ENCODE results near the gene PXMP4. TPM values are rescaled to one million over a fixed set of nuclear protein-coding genes. Genes with fewer than 3 reads are reported as not detected.
A peak's percentile ranks its signal among the peaks of the same experiment; 100 is the strongest.

The PXMP4 gene, protein sequence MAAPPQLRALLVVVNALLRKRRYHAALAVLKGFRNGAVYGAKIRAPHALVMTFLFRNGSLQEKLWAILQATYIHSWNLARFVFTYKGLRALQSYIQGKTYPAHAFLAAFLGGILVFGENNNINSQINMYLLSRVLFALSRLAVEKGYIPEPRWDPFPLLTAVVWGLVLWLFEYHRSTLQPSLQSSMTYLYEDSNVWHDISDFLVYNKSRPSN
- 6.8 and 7.7 TPM in 2 replicates for total RNA-seq

DNA sequence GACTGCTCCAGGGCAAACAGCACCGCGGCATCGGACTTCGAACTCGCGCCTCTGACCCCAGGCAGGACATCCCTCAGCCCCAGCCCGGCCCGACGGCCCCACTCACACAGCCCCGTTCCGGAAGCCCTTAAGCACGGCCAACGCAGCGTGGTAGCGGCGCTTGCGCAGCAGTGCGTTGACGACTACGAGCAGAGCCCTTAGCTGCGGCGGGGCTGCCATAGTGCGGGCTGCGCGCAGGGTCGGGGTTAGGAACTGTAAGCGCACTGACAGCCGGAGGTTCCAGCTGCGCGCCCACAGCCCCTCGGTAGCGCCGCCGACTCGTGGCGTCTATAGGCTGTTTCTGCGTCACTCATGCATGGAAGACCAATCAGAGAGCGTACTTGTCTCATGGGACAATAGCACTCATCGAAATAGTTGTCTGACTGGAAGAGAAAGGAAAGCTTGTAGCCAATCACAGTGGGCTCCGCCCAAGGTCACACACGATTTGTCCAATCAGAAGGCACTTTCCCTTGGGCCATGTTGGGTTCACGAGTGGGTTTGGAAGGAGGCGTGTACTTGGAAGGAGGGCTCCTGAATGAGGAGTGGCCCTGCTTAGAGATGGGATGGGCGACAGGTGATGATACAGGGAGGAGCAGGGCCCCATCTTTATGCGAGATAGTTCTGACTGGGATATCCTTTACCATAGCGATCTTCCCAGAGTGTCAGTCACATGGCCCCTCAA is at the start of gene PXMP4:
TSS of gene PXMP4 (minus strand) at position 322 of the 721 bp plus-strand sequence. CDS start at position 219, 103 bp downstream.
- peaks cover 5% of the 10 kb centered on the region for H3K36me3 Mint-ChIP-seq (ENCODE audit: low read depth)
- CTCF ChIA-PET = no interaction called here
- ATAC-seq (ENCODE audit: low read depth) = peak; percentile 97

DNA sequence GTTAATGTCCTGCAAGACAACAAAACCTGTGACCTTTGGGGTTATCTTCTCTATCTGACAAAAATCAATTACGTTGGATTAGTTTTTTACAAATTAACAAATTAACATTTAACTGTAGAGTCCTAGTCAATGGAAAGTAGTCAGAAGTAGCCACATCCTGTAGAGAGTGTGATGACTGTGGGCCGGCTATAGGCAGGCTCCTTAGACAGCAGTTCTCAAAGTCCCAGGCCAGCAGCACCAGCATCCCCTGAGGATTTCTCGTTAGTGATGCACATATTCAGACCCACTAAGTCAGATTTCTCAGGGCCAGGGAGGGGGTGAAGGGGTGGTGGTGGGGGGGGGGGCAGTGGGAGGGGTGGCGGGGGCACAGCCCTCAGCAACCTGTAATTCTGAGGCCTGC is 48.9 kb upstream of the PXMP4 start:
- ChIA-PET CTCF (interaction anchor here (0.9 kb wide), 1 partner anchor 301 kb away, joined by 3 read pairs; no protein-coding TSS in a partner anchor), POLR2A (no interaction called here)
- Mint-ChIP-seq H3K4me1 (peaks cover 29% of the 10 kb centered on the region), H3K27ac (no peak overlapping the region), H3K36me3 (ENCODE audit: low read depth) (peaks cover 28% of the 10 kb centered on the region), H3K4me3 (no peak overlapping the region), H3K27me3 (no peaks in the 10 kb centered on the region), H3K9me3 (no peaks in the 10 kb centered on the region)
- intact Hi-C loops (cut with micrococcal nuclease) = no loop called here
- TF ChIP-seq, protein P1, sequence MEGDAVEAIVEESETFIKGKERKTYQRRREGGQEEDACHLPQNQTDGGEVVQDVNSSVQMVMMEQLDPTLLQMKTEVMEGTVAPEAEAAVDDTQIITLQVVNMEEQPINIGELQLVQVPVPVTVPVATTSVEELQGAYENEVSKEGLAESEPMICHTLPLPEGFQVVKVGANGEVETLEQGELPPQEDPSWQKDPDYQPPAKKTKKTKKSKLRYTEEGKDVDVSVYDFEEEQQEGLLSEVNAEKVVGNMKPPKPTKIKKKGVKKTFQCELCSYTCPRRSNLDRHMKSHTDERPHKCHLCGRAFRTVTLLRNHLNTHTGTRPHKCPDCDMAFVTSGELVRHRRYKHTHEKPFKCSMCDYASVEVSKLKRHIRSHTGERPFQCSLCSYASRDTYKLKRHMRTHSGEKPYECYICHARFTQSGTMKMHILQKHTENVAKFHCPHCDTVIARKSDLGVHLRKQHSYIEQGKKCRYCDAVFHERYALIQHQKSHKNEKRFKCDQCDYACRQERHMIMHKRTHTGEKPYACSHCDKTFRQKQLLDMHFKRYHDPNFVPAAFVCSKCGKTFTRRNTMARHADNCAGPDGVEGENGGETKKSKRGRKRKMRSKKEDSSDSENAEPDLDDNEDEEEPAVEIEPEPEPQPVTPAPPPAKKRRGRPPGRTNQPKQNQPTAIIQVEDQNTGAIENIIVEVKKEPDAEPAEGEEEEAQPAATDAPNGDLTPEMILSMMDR (IDR thresholded peaks at IDR 0.05) = no peak
- ATAC-seq (ENCODE audit: low read depth) = no peak
- DNase-seq = no peak

More for the DNA sequence above, at the start of gene PXMP4:
- POLR2A ChIA-PET = interaction anchor here (0.6 to 1.9 kb wide), 15 partner anchors 12 to 392 kb away, joined by 3 to 31 read pairs (median 5); partner anchors contain the start of genes ACTL10, CHMP4B, EIF2S2 and RALY
- Mint-ChIP-seq H3K9me3 (peaks cover 2% of the 10 kb centered on the region), H3K4me1 (peaks cover 27% of the 10 kb centered on the region), H3K27ac (peak within 1 kb of the TSS; percentile 91), H3K27me3 (no peaks in the 10 kb centered on the region), H3K4me3 (peak within 1 kb of the TSS; percentile 93)
- intact Hi-C loops (cut with micrococcal nuclease) = loop anchor here (1.0 kb wide), 3 partner anchors 11 to 91 kb away; partner anchors contain the start of genes CHMP4B, E2F1 and ZNF341
- TF ChIP-seq, protein P1 (IDR thresholded peaks at IDR 0.05) = no peak
- peak; percentile 67 for DNase-seq

DNA sequence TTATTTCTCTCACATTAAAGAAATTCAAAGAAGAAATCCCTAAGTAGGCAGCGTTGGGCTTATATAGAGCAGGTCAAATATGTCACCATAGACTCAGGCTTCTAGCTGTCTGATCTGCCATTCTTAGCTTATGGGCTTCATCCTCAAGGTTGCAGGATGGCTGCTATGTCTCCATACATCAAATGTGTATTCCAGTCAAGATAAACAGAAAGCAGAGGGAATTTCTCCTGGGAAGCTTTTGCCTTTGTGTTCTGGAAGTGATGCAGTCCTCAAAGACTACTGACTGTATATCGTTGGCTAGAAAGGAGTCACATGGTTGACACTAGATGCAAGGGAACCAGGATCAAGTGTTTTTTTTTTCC is 47.6 kb upstream of the PXMP4 start:
- CTCF ChIA-PET = no interaction called here

DNA sequence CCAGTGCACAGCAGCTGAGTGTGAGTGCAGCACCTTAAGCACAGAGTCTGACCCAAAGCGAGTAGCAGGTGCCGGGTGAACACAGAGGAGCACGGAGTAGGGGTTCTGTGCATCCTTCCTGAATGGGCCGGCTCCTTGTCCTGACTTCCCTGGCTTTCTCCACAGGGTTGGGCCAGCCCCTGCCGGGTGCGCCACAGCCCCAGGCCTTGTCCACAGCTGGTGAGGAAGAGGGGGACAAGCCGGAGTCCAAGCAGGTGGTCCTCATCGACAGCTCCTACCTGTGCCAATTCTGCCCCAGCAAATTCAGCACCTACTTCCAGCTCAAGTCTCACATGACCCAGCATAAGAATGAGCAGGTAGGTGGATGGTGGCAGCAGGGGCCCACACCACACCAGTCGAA is 46.6 kb upstream of the PXMP4 start:
- TF ChIP-seq, protein P1 (IDR thresholded peaks at IDR 0.05) = no peak
- ChIA-PET POLR2A (interaction anchor here (1.1 kb wide), 1 partner anchor 7 kb away, joined by 4 read pairs; no protein-coding TSS in a partner anchor), CTCF (no interaction called here)
- H3K27ac Mint-ChIP-seq = no peak overlapping the region
- intact Hi-C loops (cut with micrococcal nuclease) = no loop called here
- peaks cover 7% of the 10 kb centered on the region for H3K4me1 Mint-ChIP-seq
- DNase-seq = no peak
- H3K27me3 Mint-ChIP-seq = no peaks in the 10 kb centered on the region
- ATAC-seq (ENCODE audit: low read depth) = no peak
- H3K9me3 Mint-ChIP-seq = no peaks in the 10 kb centered on the region
- no peak overlapping the region for H3K4me3 Mint-ChIP-seq
- peaks cover 34% of the 10 kb centered on the region for H3K36me3 Mint-ChIP-seq (ENCODE audit: low read depth)

More for the DNA sequence above, 47.6 kb upstream of the PXMP4 start:
- H3K27me3 Mint-ChIP-seq = no peaks in the 10 kb centered on the region
- peaks cover 17% of the 10 kb centered on the region for H3K4me1 Mint-ChIP-seq
- ATAC-seq (ENCODE audit: low read depth) = no peak
- no peak for DNase-seq
- H3K4me3 Mint-ChIP-seq = no peak overlapping the region
- H3K27ac Mint-ChIP-seq = no peak overlapping the region
- no peaks in the 10 kb centered on the region for H3K9me3 Mint-ChIP-seq
- intact Hi-C loops (cut with micrococcal nuclease) = no loop called here
- H3K36me3 Mint-ChIP-seq (ENCODE audit: low read depth) = peaks cover 28% of the 10 kb centered on the region
- TF ChIP-seq, protein P1 (IDR thresholded peaks at IDR 0.05) = no peak
- POLR2A ChIA-PET = interaction anchor here (0.9 to 1.1 kb wide), 2 partner anchors 9 to 11 kb away, joined by 4 read pairs; no protein-coding TSS in a partner anchor

DNA sequence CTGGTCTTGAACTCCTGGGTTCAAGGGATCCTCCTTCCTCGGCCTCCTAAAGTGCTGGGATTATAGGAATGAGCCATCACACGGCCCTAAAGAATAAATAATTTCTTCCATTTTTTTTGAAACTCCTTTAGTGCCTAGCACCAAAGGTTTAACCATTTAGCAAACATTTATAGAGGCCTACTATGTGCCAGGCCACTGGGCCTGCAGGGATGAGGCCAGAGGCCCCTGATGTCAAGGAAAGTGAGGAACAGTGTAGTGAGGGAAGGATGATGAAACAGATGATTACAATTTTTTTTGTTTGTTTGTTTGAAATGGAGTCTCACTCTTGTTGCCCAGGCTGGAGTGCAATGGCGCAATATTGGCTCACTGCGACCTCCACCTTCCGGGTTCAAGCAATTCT is 45.5 kb upstream of the PXMP4 start:
- Mint-ChIP-seq H3K27ac (no peak overlapping the region), H3K36me3 (ENCODE audit: low read depth) (peaks cover 37% of the 10 kb centered on the region), H3K9me3 (no peaks in the 10 kb centered on the region), H3K27me3 (no peaks in the 10 kb centered on the region), H3K4me3 (no peak overlapping the region), H3K4me1 (peaks cover 5% of the 10 kb centered on the region)
- TF ChIP-seq, protein P1 (IDR thresholded peaks at IDR 0.05) = no peak
- DNase-seq (no peak), ATAC-seq (ENCODE audit: low read depth) (no peak)
- intact Hi-C loops (cut with micrococcal nuclease) = no loop called here
- CTCF ChIA-PET = no interaction called here
- POLR2A ChIA-PET = no interaction called here
